BLaER1 (cell line): ENCODE results near the gene NUDCD3.

Experiments
- H3K27ac ChIP-seq: shearing (Covaris generic); formaldehyde crosslinking; 2 replicates; pipeline ENCODE4 v1.8.1; 2022
- H3K27me3 ChIP-seq: shearing (Covaris generic); formaldehyde crosslinking; 2 replicates; pipeline ENCODE4 v1.8.1; 2022
- H3K36me3 ChIP-seq: shearing (Covaris generic); formaldehyde crosslinking; 2 replicates; pipeline ENCODE4 v1.8.1; 2022
- H3K4me1 ChIP-seq: shearing (Covaris generic); formaldehyde crosslinking; 2 replicates; pipeline ENCODE4 v1.8.1; 2022
- H3K4me2 ChIP-seq: shearing (Covaris generic); formaldehyde crosslinking; 2 replicates; pipeline ENCODE4 v1.8.1; 2022
- H3K4me3 ChIP-seq: shearing (Covaris generic); formaldehyde crosslinking; 2 replicates; pipeline ENCODE4 v1.8.1; 2022
- H3K9ac ChIP-seq: shearing (Covaris generic); formaldehyde crosslinking; 2 replicates; pipeline ENCODE4 v1.8.1; 2022
- H3K9me3 ChIP-seq: shearing (Covaris generic); formaldehyde crosslinking; 2 replicates; pipeline ENCODE4 v1.8.1; 2022
- H4K20me1 ChIP-seq: shearing (Covaris generic); formaldehyde crosslinking; 2 replicates; pipeline ENCODE4 v1.8.1; 2022
- Cebpa-rat ChIP-seq: shearing (Covaris generic); IDR thresholded peaks from 2 replicates; pipeline ENCODE4 v1.8.1; 2022

The NUDCD3 gene

DNA sequence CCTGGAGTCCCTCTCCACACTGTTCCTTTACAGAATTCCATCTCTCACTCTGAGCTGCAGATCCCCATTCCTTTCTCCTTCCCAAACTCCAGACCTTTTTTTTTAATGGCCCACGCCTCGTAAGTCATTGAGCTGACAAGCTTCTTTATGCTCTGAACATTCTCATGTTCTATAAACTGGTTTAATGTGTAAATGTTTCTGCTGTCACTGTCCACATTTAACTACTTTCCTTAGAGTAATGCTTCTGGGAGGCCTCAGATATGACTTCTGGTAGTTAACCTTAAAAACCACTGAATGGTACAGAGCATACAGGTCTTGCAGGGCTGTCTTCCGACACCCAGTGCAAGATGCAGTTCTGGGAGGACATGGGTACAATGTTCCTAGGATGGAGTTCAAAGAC, 94.0 kb downstream of the NUDCD3 start:
- Histone ChIP-seq H3K4me3 (no peak overlapping the region), H3K9me3 (no peaks in the 10 kb centered on the region), H3K27me3 (no peaks in the 10 kb centered on the region), H3K36me3 (peaks cover 95% of the 10 kb centered on the region), H3K27ac (no peak overlapping the region), H3K9ac (no peak overlapping the region), H3K4me2 (no peak overlapping the region), H3K4me1 (no peaks in the 10 kb centered on the region), H4K20me1 (peaks cover 46% of the 10 kb centered on the region; the same call in 1 of the 2 replicates)
- no peak for TF ChIP-seq Cebpa-rat

GRCh38 chr7:44395067-44395466, 95.4 kb downstream of the NUDCD3 start:
- TF ChIP-seq Cebpa-rat: no peak
- Histone ChIP-seq H3K27me3 (no peaks in the 10 kb centered on the region), H3K4me1 (no peaks in the 10 kb centered on the region), H3K4me2 (no peak overlapping the region), H3K9ac (no peak overlapping the region), H3K27ac (no peak overlapping the region), H4K20me1 (peaks cover 36% of the 10 kb centered on the region; the same call in 1 of the 2 replicates), H3K9me3 (no peaks in the 10 kb centered on the region), H3K4me3 (no peak overlapping the region), H3K36me3 (peaks cover 95% of the 10 kb centered on the region)

DNA sequence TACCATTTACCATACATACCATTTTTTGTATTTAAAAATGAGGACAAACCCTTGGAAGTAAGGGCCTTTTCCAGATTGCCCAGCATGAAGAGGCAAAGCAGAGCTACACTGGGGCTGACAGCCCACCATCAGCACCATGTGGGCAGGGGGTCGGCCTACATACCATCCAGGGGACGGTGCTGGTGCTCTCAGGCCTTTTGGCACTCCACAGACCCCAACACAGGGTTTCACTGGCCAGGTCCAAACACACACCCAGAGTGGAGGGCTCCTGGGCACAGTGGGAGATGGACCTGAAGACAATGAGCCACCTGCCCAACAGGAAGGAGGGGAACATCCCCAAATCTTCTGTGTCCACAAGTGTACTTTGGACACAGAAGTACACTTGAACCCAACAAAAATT, 95.8 kb downstream of the NUDCD3 start:
- no peaks in the 10 kb centered on the region for H3K27me3 ChIP-seq
- TF ChIP-seq Cebpa-rat: no peak
- H3K36me3 ChIP-seq: peaks cover 95% of the 10 kb centered on the region
- no peak overlapping the region for H3K27ac ChIP-seq
- peaks cover 33% of the 10 kb centered on the region; the same call in 1 of the 2 replicates for H4K20me1 ChIP-seq
- H3K4me1 ChIP-seq: no peaks in the 10 kb centered on the region
- H3K9ac ChIP-seq: no peak overlapping the region
- H3K4me3 ChIP-seq: no peak overlapping the region
- H3K9me3 ChIP-seq: no peaks in the 10 kb centered on the region
- no peak overlapping the region for H3K4me2 ChIP-seq

GRCh38 chr7:44394112-44394447, 96.4 kb downstream of the NUDCD3 start:
- Histone ChIP-seq H3K27ac (no peak overlapping the region), H3K27me3 (no peaks in the 10 kb centered on the region), H3K36me3 (peaks cover 96% of the 10 kb centered on the region), H3K4me3 (no peak overlapping the region), H3K9me3 (no peaks in the 10 kb centered on the region), H4K20me1 (peaks cover 27% of the 10 kb centered on the region; the same call in 1 of the 2 replicates), H3K4me1 (no peaks in the 10 kb centered on the region), H3K9ac (no peak overlapping the region), H3K4me2 (no peak overlapping the region)
- no peak for TF ChIP-seq Cebpa-rat

GRCh38 chr7:44393238-44394111, 97.0 kb downstream of the NUDCD3 start:
- H3K27ac ChIP-seq: no peak overlapping the region
- no peaks in the 10 kb centered on the region for H3K27me3 ChIP-seq
- peaks cover 22% of the 10 kb centered on the region; the same call in 1 of the 2 replicates for H4K20me1 ChIP-seq
- H3K4me2 ChIP-seq: no peak overlapping the region
- H3K4me3 ChIP-seq: no peak overlapping the region
- no peaks in the 10 kb centered on the region for H3K9me3 ChIP-seq
- H3K36me3 ChIP-seq: peaks cover 96% of the 10 kb centered on the region
- no peaks in the 10 kb centered on the region for H3K4me1 ChIP-seq
- TF ChIP-seq Cebpa-rat: no peak
- H3K9ac ChIP-seq: no peak overlapping the region

GRCh38 chr7:44392618-44393010, 97.8 kb downstream of the NUDCD3 start:
- Histone ChIP-seq H3K27me3 (no peaks in the 10 kb centered on the region), H3K36me3 (peaks cover 96% of the 10 kb centered on the region)

DNA sequence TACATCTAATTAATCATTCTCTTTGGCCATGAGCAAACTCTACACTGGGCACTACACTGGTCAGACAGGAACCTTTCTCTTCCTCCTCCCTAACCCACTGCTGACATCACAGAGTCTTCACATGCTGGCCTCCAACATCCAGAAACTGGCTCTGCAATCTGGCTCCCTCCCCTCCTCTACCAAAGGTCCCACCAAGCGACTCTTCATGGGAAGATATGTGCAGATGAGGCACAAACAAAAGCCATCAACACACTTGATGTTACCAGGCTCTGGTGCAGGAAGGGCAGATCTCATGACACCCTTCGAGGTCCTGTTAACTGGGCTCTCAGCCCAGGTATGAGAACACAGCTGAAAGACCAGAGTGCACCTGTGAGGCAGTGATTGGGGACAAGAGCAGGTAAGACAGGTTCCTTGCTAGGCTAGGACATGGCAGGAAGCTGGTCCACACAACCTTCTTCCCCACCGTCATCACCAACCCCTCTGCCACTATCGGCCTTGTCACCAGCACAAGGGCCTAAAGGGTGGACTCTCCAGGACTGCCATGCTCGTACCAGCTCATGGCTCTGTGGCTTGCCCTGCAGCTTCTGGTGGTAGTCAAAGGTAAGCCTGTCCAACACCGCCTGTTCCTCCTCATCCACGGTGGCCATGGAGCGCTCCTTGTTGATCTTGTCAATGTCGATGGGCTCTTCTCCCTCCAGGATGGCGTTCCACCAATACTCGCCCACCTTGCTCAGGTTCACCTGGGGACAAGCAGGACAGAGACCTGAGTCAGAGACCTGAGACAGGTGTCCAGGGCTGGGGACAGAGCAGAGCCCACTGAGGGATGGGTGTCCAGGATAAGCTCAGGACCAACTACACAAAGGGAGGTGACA, 98.5 kb downstream of the NUDCD3 start:
- no peak for TF ChIP-seq Cebpa-rat
- no peaks in the 10 kb centered on the region for H3K9me3 ChIP-seq
- peaks cover 96% of the 10 kb centered on the region for H3K36me3 ChIP-seq
- H3K9ac ChIP-seq: no peak overlapping the region
- no peaks in the 10 kb centered on the region for H3K4me1 ChIP-seq
- no peak overlapping the region for H3K27ac ChIP-seq
- 0 out of 2 replicates have a peak, but pooled peaks cover 21% of the 10 kb centered on the region for H4K20me1 ChIP-seq
- no peaks in the 10 kb centered on the region for H3K27me3 ChIP-seq
- H3K4me2 ChIP-seq: no peak overlapping the region
- no peak overlapping the region for H3K4me3 ChIP-seq

More at GRCh38 chr7:44392618-44393010, 97.8 kb downstream of the NUDCD3 start:
- H3K9ac ChIP-seq: no peak overlapping the region
- H3K9me3 ChIP-seq: no peaks in the 10 kb centered on the region
- no peak overlapping the region for H3K27ac ChIP-seq
- no peak overlapping the region for H3K4me2 ChIP-seq
- no peaks in the 10 kb centered on the region for H3K4me1 ChIP-seq
- no peak for TF ChIP-seq Cebpa-rat
- no peak overlapping the region for H3K4me3 ChIP-seq
- H4K20me1 ChIP-seq: 0 out of 2 replicates have a peak, but pooled peaks cover 21% of the 10 kb centered on the region

DNA sequence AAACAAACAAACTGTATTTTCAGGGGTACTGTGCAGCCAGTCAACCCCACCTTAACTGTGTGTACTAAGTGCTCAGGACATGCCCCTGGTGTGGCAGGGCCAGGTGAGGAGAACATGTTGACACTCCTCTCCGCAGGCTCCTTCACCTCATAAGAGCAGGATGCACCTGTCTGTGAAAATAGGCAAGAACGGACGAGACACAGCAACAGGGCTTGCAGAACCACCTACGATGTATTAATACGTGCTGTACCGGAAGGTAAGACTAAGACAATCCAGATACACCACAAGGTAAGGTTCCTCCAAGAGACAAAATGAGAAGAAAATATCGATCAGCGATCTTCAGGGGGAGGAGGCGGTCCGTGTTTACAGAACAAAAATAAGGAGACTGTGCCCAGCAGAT, 99.3 kb downstream of the NUDCD3 start:
- Histone ChIP-seq H3K9me3 (no peaks in the 10 kb centered on the region), H3K36me3 (peaks cover 97% of the 10 kb centered on the region), H3K4me3 (no peak overlapping the region), H3K27me3 (no peaks in the 10 kb centered on the region), H3K27ac (no peak overlapping the region), H4K20me1 (0 out of 2 replicates have a peak, but pooled peaks cover 28% of the 10 kb centered on the region), H3K4me1 (no peaks in the 10 kb centered on the region), H3K9ac (no peak overlapping the region), H3K4me2 (no peak overlapping the region)
- no peak for TF ChIP-seq Cebpa-rat

DNA sequence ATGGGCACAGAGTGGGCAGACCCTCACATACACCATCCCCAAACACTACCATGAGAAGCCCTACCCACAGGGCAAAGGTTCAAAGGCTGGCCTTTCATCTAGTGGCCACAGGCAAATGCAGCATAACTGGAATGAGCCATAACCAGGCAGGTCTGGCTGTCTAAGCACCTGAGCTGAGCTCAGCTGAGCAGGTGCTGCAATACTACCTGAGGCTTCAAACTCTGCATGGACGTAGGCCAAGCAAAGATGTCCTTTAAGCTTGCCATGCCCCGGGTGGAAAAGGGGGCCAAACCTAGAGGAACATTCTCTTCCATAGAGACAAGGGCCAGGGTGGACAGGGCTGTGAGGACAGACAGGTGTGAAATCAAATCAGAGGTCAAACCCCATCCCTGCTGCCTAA, 99.8 kb downstream of the NUDCD3 start:
- no peak for TF ChIP-seq Cebpa-rat
- no peak overlapping the region for H3K4me3 ChIP-seq
- H3K27me3 ChIP-seq: no peaks in the 10 kb centered on the region
- H3K9ac ChIP-seq: no peak overlapping the region
- no peak overlapping the region for H3K4me2 ChIP-seq
- H3K36me3 ChIP-seq: peaks cover 97% of the 10 kb centered on the region
- H3K4me1 ChIP-seq: no peaks in the 10 kb centered on the region
- H3K9me3 ChIP-seq: no peaks in the 10 kb centered on the region
- no peak overlapping the region for H3K27ac ChIP-seq
- H4K20me1 ChIP-seq: peaks cover 32% of the 10 kb centered on the region; the same call in 1 of the 2 replicates
